ENCODE results near the gene F11R.

GRCh38 chr1:161046605-161047228 is 25.8 kb upstream of the F11R start:
- no peak for TF ChIP-seq BHLHE40 (IDR thresholded peaks at IDR 0.05; ENCODE audit: borderline replicate concordance)
- no peak for TF ChIP-seq HDGF (IDR thresholded peaks at IDR 0.05; ENCODE audit: borderline replicate concordance)
- no peak for TF ChIP-seq SP1 (IDR thresholded peaks at IDR 0.05)
- no peak for TF ChIP-seq SUZ12 (IDR thresholded peaks at IDR 0.05)
- no peak for TF ChIP-seq ELF4 (IDR thresholded peaks at IDR 0.05)
- no peak for TF ChIP-seq FOXK2 (IDR thresholded peaks at IDR 0.05)
- TF ChIP-seq FOXM1 (IDR thresholded peaks at IDR 0.05; ENCODE audit: borderline replicate concordance): no peak
- TF ChIP-seq ZNF384 (IDR thresholded peaks at IDR 0.05): no peak
- TF ChIP-seq ARNT (IDR thresholded peaks at IDR 0.05): no peak
- TF ChIP-seq TARDBP (IDR thresholded peaks at IDR 0.05): no peak
- TF ChIP-seq L3MBTL2 (conservative IDR thresholded peaks at IDR 0.05): no peak
- TF ChIP-seq FOXA1 (IDR thresholded peaks at IDR 0.05): no peak
- TF ChIP-seq PKNOX1 (IDR thresholded peaks at IDR 0.05): no peak

Measured in HEK293T (cell line).